GM21526 (cell line): ENCODE measurements around the gene RPEL1.
"Not testable (repeated sequence)": the region's sequence is repeated elsewhere in the genome, so short reads cannot be mapped to it uniquely, and the experiment has no call there.

ENCODE experiments used
- ATAC-seq: cut with Tn5 transposase; IDR thresholded peaks from one replicate; pipeline ENCODE4 v1.9.1; 2021; ENCODE audit warnings: moderate library complexity; ENCODE audit not compliant: unreplicated experiment, low FRiP score

Gene RPEL1

DNA sequence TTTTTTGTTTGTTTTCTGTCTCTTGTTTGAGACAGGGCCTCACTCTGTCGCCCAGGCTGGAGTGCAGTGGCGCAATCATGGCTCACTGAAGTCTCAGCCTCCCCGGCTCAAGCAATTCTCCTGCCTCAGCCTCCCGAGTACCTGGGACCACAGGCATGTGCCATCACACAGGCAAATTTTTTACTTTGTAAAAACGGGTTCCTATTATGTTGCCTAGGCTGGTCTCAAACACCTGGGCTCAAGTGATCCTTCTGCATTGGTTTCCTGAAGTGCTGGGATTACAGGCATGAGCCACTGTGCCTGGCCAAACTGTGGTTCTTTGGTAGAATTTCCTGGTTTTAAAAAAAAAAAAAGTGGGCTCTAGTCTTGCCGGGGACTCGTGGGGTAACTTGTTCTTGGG, at the start of gene RPEL1:
TSS of gene RPEL1 (plus strand) at position 301 of the 400 bp plus-strand sequence. CDS start 110 bp downstream, outside the sequence.
- not testable (repeated sequence) for ATAC-seq

DNA sequence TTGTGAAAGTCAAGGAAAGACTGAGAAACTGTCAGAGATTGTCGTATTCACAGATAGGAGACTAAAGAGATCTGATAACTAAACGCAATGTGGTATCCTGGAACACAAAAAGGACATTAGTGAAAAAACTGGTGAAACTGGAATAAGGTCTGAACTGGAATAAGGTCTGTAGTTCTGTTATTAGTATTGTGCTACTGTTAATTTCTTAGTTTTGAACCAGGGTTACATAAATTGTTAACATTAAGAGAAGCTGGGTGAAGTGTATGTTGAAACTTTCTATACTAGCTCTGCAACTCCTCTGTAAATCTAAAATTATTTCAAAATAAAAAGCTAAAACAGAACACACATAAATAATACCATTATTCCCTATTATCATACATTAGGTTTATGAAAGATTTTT, 49.2 kb upstream of the RPEL1 start:
- ATAC-seq, result no peak

DNA sequence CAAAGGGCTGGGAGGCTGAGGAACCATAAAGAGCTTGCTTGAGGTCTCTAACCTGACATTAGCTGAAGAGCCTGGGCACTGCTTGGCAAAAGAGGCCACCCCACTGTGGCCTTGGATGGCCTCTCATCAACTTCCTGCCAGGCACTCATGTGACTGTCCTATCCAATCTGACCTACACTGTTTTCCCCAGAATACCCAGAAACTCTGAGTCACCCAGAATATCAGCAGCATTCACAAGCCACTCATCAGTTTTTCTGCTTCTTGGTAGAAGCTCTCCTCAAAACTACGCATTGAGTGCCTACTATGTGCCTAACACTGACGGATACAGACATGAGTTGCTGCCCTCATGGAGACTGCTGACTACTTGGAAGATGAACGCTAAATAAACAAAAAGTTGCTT, 48.5 kb upstream of the RPEL1 start:
- ATAC-seq, result no peak

DNA sequence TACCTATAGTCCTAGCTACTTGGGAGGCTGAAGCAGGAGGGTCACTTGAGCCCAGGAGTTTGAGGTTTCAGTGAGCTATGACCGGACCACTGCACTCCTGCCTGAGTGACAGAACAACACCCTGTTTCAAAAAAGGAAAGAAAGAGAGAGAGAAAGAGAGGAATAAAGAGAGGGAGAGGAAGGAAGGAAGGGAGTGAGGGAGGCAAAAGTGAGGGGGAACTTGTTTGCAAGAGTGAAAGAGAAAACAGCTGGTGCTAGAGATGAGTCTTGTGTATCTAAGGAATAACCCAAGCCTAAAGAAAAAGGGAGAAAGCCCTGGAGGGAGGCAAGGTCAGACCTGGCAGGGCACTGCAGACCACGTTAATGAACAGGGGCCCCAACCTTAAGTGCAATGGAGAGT, 47.8 kb upstream of the RPEL1 start:
- ATAC-seq, result no peak

DNA sequence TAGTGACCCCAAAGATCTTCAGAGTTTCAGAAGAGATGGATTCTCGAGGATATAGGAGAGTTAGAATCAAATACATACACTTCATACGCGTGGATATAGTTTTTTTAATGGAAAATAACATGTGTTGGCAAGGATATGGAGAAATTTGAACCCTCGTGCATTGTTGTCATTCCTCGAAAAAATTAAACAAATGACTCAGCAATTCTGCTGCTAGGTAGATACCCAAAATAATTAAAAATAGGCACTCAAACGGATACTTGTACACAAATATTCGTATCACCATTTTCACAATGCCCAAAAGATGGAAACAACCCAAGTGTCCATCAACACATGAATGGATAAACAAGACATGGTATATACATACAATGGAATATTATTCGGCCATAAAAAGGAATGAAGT, 47.0 kb upstream of the RPEL1 start:
- no peak for ATAC-seq

DNA sequence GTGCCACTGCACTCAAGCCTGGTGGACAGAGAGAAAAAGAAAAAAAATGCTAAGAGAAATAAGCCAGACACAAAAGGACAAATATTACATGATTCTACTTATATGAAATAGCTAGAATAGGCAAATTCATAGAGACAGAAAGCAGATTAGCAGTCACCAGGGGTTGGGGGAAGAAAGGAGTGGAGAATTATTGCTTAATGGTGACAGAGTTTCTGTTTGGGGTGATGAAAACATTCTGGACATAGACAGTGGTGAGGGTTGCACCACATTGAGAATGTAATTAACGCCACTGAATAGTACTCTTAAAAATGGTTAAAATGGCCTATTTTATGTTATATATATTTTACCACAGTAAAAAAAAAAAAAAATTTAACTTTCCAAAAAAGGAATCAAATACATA, 46.2 kb upstream of the RPEL1 start:
- no peak for ATAC-seq

DNA sequence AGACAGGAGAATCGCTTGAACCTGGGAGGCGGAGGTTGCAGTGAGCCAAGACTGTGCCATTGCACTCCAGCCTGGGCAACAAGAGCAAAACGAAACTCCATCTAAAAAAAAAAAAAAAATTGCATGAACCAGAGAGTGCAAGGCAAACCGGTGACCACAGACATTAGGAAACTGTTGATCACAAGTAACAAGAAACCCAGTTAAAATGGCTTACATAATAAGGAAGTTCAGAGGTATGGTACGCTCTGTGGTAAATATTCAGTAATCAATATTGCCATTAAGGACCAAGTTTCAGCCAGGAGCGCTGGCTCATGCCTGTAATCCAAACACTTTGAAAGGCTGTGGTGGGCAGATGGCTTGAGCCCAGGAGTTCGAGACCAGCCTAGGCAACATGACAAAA, 43.4 kb upstream of the RPEL1 start:
- ATAC-seq, result no peak

DNA sequence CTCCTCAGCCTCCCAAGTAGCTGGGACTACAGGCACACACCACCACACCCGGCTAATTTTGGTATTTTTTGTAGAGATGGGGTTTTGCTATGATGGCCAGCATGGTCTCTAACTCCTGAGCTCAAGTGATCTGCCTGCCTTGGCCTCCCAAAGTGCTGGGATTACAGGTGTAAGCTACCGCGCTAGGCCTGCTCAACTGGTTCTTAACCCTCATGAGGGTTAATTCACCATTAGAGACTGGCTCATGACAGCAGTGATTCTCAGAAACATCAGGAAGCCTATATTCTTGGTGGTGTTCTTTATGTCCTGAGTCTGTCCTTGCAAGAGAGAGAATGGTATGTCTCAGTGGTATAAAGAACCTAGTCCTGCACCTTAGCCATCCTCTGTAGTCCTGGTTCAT, 42.2 kb upstream of the RPEL1 start:
- no peak for ATAC-seq

DNA sequence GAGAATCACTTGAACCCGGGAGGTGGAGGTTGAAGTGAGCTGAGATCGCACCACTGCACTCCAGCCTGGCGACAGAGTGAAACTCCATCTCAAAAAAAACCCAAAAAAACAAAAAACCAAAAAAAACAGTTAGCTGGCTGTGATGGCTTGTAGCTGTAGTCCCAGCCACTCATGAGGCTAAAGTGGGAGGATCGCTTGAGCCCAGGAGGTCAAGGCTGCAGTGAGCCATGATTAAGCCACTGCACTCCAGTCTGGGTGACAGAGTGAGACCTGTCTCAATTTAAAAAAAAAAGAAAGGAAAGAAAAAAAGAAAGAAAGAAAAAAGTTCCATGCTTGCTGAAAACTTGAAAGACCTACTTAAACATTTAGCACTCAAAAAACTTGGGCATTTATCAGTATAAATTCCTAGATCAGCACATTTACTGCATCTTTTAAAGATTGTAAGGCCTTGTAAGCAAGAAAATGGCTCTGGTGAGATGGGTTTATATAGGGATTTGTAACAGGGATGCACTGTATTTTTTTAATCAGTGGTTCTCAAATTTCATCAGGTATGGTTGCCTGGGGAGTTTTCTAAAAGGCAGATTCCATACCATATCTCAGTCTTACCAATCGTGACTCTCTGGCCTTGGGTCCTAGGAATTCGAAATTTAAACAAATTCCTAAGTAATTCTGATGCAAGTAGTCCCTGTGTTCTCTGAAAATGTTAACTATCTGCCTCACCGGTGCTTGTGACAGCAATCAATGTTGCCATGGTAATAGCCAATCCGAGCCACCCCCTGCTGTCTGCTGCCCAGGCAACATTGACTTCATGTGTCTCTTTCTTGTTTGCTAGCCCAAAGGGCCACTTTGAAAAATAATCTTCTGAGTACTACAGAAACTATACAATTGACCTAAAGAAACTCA, 41.1 kb upstream of the RPEL1 start:
- ATAC-seq, result no peak

DNA sequence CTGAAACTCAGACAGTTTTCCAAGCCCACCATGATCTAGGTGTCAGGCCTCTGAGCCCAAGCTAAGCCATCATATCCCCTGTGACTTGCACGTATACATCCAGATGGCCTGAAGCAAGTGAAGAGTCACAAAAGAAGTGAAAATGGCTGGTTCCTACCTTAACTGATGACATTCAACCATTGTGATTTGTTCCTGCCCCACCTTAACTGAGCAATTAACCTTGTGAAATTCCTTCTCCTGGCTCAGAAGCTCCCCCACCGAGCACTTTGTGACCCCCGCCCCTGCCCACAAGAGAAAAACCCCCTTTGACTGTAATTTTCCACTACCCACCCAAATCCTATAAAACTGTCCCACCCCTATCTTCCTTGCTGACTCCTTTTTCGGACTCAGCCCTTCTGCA, 40.3 kb upstream of the RPEL1 start:
- not testable (repeated sequence) for ATAC-seq

DNA sequence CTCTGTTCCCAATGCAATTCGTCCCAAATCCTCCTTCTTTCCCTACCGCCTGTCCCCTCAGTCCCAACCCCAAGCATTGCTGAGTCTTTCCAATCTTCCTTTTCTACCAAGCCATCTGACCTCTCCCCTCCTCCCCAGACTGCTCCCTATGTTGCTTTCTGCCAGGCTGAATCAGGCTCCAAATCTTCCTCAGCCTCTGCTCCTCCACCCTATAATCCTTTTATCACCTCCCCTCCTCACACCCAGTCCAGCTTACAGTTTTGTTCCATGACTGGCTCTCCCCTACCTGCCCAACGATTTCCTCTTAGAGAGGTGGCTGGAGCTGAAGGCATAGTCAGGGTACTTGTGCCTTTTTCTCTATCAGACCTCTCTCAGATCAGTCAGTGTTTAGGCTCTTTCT, 39.0 kb upstream of the RPEL1 start:
- not testable (repeated sequence) for ATAC-seq

DNA sequence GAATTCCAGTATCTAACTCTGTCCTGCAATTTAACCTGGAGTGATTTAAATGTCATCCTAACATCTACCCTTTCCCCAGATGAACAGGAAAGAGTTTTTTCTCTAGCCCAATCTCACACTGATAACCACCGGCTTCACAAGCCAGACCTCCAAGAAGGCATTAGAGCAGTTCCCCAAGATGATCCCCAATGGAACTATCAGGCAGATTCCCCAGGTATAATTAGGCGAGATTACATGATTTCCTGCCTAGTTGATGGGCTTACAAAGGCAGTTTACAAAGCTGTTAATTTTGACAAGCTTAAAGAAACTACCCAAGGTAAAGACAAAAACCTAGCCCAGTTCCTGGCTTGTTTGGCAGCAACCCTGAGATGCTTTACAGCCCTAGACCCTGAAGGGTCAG, 38.5 kb upstream of the RPEL1 start:
- ATAC-seq, result no peak

DNA sequence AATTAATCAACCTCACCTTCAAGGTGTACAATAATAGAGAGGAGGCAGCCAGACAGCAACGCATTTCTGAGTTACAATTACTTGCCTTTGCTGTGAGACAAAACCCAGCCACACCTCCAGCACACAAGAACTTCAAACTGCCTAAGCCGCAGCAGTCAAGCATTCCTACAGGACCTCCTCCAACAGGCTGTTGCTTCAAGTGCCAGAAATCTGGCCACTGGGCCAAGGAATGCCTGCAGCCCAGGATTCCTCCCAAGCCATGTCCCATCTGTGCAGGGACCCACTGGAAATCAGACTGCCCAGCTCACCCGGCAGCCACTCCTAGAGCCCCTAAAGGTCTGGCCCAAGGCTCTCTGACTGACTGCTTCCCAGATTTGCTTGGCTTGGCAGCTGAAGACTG, 38.0 kb upstream of the RPEL1 start:
- not testable (repeated sequence) for ATAC-seq

DNA sequence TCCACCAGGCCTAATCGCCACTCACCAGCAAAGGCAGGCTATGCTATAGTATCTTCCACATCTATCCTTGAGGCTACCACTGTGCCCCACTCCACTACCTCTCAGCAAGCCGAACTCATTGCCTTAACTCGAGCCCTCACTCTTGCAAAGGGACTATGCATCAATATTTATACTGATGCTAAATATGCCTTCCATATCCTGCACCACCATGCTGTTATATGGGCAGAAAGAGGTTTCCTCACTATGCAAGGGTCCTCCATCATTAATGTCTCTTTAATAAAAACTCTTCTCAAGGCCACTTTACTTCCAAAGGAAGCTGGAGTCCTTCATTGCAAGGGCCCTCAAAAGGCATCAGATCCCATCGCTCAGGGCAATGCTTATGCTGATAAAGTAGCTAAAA, 35.4 kb upstream of the RPEL1 start:
- not testable (repeated sequence) for ATAC-seq

DNA sequence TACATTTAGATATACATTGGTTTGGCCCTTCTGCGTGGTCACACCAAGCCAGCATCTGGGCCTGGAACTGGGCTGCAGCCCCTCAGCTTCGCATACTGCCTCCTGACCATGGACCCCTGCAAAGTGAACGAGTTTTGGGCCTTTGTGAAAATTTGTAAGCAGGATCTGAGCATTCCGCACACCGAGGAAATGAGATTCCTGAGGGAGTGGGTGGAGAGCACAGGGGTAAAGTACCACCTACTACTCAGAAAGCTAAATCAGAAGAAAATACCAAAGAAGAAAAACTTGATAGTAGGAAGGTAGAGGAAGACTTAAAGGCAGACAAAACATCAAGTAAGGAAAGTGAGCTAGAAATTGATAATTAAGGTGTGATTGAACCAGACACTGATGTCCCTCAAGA, 30.1 kb upstream of the RPEL1 start:
- ATAC-seq, result no peak

DNA sequence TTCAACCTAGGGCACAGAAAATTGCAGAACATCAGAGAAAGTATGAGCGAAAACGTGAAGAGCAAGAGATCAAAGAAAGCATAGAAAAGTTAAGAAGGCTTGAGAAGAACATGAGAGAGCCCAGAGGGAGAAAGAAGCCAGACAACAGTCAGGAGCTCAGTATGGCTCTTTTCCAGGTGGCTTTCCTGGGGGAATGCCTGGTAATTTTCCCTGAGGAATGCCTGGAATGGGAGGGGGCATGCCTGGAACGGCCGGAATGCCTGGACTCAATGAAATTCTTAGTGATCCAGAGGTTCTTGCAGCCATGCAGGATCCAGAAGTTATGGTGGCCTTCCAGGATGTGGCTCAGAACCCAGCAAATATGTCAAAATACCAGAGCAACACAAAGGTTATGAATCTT, 29.3 kb upstream of the RPEL1 start:
- ATAC-seq, result not testable (repeated sequence)

DNA sequence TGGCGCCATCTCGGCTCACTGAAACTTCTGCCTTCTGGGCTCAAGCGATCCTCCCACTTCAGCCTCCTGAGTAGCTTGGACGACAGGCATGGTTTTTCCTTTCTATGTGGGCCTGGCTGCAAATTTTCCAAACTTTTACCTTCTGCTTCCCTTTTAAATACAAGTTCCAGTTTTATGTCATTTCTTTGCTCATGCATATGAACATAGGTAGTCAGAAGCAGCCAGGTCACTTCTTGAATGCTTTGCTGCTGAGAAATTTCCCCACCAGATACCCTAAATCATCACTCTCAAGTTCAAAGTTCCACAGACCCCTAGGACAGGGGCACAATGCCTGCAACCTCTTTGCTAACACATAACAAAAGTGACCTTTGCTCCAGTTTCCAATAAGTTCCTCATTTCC, 21.6 kb upstream of the RPEL1 start:
- ATAC-seq, result no peak

DNA sequence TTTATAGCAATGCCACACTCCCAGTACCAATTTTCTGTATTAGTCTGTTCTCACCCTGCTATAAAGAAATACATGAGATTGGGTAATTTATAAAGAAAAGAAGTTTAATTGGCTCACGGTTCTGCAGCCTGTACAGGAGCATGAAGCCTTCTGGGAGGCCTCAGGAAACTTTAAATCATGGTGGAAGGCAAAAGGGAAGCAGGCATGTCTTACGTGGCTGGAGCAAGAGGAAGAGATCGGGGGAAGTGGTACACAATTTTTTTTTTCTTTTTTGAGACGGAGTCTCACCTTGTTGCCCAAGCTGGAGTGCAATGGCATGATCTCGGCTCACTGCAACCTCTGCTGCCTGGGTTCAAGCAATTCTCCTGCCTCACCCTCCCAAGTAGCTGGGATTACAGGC, 21.0 kb upstream of the RPEL1 start:
- ATAC-seq, result not testable (repeated sequence)

DNA sequence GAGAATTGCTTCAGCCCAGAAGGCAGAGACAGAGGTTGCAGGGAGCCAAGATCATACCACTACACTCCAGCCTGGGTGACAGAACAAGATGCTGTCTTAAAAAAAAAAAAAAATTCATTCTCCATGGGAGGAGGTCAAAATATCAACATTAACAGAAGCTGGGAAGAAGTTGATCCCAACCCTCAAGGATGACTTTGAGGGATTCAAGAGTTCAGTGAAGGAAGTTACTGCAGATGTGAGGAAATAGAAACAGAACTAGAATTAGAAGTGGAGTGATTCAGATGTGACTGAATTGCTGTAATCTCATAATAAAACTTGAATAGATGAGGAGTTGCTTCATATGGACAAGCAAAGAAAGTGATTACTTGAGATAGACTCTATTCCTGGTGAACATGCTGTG, 19.7 kb upstream of the RPEL1 start:
- no peak for ATAC-seq

DNA sequence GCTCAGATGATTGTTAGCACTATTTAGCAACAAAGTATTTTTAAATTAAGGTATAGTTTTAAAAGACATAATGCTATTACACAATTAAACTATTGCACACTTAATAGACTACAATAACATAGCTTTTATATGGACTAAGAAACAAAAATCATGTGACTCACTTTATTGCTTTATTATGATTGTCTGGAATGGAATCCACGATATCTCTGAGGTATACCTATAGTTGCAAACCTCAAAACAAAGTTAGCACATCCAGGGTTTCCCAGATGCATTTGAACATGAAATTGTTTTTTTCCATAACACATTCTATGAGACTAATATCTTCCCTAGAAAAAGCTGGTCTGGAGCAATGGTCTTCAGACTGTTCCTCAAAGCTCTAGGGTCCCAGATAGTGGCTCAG, 18.3 kb upstream of the RPEL1 start:
- ATAC-seq, result no peak

DNA sequence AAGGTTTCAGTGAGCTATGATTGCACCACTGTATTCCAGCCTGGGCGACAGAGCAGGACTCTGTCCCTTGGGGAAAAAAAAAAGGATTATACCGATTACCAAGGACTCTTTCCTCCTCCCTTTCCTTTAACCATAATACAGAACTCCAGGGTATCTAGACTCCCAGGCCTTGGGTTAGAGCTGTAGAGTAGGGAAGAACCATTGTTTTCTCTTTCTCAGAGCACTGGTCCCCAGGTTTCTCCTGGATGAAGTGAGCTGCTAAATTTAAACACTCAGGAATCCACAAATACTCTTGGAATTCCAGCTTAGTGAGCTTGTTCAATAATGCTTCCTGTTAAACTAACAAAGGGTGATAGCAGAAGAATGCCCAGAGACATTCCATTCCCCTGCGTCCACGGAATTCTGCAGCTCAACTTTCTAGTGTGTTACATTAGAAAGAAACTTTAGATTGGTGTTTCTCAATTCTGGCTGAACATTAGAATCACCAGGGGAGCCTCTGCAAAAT, 14.6 kb upstream of the RPEL1 start:
- ATAC-seq, result no peak

DNA sequence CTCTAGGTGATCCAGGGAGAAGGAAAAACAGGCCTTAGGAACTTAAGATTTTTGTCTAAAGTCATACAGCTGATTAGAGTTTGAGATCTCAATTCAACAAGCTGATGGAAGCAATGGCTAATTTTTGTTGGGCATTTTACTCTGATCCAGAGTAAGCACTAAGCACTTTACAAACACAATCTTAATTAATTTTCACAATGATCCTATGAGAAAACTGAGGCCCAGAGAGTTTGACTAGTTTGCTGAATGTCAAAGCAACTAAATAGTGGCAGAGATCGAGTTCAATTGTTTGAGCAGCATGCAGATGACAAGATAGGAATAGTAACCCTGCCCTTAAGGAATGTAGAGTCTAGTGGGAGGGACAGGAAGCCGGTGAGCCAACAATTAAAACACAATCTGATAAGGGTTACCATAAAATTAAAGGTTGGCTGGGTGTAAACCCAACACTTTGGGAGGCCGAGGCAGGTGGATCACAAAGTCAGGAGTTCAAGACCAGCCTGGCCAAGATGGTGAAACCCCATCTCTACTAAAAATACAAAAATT, 13.5 kb upstream of the RPEL1 start:
- ATAC-seq, result no peak
